Fibroblast of skin of scalp (primary cell): ENCODE measurements around the gene CDCA3.

Source experiments
- DNase-seq: peaks from one replicate; pipeline ENCODE4 v3.0.0-alpha.2; 2013

CDCA3 gene

DNA sequence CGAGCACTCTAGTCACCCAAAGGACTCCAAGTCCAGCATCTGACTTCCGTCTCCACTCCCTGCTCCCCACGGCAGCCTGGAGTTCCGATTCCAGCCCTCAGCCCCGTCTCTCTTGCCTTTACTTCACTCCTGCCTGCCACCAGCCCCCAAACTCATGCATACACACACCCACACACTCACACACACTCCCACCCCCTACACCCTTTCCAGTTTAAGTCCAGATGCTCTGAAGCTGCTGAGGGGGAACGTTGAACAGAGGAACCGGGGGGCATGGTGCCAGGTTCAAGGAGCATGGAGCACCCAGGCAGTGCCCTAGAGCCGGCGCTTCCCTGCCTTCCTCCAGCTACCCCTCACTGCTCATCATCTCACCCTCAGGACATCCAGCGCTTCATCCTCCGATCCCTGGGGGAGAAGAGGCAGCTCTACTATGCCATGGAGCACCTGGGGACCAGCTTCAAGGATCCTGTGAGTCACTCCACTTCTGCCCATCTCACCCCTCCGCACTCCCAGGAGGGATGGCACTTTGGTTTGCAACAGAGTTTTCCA is 19.6 kb downstream of the CDCA3 start:
- DNase-seq = no peak

DNA sequence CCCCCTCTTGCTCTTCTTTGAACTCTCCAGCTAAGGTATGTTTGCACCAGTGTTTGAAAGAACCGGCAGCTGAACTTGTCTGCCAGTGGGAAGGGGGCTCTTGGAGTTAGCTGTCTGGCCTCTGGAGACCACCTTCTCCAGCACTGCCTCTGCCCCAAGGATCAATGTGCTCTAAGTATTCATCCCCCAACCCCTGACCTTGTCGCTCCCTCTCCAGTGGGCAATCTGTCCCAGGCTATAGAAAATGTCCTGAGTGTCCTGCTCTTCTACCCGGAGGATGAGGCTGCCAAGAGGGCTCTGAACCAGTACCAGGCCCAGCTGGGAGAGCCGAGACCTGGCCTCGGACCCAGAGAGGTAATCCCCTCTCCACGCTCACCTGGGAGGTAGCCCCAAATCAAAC is 20.1 kb downstream of the CDCA3 start:
- no peak for DNase-seq

DNA sequence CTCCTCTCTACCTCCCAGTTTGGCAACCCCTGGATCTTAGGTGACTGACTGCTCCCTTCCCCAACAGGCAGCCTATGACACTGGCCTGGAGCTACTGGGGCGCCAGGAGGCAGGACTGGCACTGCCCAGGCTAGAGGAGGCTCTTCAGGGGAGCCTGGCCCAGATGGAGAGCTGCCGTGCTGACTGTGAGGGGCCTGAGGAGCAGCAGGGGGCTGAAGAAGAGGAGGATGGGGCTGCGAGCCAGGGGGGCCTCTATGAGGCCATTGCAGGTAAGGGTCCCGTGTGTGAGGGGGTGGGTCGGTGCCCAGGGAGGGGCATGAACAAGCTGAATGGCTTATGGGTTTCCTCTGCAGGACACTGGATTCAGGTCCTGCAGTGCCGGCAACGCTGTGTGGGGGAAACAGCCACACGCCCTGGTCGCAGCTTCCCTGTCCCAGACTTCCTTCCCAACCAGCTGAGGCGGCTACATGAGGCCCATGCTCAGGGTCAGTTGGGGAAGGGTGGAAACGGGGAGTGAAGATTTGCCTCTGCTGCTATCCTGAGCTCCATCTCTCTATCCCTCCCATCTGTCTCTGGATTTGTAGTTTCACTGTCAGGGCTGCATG is 20.7 kb downstream of the CDCA3 start:
- DNase-seq = no peak

DNA sequence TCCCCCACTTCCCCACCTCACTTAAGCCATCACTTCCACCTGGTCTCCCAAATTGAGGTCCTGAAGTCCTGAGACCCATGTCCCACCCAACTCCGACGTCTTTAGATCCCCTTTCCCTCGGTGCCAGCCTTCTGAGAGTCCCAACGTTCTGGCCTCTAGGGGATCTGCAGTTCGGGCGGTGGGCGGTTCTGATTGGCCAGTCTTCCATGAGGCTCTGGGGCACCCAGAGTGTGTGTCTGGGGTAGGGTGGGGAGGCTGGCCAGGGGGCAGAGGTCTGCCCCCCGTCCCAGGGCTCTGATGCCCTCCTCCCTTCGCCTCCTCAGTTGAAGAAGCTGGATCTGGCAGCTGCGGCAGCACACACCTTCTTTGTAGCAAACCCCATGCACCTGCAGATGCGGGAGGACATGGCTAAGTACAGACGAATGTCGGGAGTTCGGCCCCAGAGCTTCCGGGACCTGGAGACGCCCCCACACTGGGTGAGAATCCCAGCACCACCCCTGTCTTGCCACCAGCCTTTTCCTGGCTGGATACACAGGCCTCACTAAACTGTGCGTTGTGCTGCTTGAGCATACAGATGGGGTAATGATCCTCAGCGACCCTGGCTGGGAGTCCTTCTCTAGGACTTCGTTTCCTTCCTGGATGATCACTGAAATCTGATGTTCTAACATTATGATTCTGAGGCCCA is 21.4 kb downstream of the CDCA3 start:
- DNase-seq = peak; percentile 48

DNA sequence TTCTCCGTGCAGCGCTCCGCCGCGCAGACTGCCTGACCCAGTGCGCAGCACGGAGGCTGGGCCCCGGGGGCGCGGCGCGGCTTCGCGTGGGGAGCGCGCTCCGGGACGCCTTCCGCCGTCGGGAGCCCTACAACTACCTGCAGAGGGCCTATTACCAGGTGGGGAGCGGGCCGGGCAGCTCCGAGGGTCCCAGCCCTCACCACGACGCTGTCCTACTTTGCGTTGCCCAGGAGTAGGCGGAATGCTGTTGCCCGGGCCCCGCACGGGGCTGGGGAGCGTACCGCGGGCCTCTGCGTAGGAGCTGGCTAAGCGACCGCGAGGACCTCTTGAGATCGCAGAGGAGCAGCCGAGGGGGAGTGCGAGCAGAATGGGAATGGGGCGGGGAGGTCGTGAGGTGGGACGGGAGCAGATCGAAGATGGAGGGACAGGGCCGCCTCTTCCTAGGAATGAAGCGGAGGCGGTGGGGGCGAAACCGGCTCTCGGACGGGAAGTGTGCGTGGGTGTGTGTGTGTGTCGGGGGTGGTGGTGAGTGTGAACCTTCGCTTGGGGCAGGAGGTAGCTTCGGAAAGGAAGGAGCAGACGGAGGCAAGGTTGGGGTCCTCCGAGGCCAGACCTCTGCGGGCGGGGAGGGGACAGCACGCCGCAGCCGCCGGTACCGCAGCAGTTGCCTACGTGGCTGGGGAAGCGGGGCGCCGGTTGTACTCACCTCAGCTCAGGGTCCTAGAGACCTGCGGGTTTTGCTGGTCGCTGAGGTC is 22.1 kb downstream of the CDCA3 start:
- peak; percentile 61 for DNase-seq

DNA sequence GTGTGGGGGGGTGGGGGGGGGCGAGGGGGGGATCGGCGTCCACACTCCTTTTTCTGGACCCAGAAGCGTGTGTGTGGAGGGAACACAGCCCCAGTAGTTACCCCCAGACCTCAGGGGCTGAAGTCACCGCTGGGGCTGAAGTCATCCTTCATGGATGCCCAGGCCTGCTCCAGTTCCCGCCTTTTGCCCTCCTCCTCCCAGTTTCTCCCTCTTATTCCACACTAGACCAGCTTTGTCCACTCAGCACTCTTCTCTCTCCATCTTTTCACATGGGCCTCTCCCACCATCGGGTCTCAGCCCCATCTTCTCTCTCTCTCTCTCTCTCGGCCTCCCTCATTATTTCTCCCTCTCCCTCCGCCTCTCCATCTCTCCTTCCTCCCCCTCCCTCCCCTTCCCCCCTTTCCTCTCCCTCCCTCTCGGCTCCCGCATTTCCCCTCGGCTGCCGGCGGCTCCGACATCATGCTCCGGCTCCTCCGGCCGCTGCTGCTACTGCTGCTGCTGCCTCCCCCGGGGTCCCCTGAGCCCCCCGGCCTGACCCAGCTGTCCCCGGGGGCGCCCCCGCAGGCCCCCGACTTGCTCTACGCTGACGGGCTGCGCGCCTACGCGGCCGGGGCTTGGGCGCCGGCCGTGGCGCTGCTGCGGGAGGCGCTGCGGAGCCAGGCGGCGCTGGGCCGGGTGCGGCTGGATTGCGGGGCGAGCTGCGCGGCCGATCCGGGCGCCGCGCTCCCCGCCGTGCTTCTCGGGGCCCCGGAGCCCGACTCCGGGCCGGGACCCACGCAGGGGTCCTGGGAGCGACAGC is 22.9 kb downstream of the CDCA3 start, which contains the start of gene P3H3:
Gene P3H3, plus strand, starts transcription at position 426 of the 799 bp plus-strand sequence. Its CDS starts 34 bp downstream, at position 460.
- peak; percentile 63 for DNase-seq

DNA sequence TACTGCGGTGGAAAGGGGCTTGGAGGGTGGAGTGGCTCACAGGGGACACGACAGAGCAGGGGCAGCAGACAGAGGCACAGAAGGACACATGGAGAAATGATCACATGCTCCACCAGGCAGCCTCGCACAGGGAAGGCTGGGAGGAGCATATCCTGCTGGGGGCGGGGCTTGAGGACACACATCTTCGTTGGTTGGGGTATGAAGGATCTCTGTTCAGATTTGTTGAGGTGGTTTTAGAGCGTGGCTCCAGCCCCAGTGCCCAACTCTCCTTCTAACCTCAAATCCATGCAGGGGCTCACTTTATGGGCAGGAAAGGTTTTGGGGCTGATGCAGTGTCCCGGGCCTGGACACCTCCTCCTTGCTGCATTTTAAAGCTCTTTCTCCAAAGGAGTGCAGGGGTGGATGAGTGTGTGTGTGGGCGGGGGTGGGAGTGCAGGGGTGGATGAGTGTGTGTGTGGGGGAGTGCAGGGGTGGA is 23.6 kb downstream of the CDCA3 start:
- DNase-seq = peak; percentile 85

DNA sequence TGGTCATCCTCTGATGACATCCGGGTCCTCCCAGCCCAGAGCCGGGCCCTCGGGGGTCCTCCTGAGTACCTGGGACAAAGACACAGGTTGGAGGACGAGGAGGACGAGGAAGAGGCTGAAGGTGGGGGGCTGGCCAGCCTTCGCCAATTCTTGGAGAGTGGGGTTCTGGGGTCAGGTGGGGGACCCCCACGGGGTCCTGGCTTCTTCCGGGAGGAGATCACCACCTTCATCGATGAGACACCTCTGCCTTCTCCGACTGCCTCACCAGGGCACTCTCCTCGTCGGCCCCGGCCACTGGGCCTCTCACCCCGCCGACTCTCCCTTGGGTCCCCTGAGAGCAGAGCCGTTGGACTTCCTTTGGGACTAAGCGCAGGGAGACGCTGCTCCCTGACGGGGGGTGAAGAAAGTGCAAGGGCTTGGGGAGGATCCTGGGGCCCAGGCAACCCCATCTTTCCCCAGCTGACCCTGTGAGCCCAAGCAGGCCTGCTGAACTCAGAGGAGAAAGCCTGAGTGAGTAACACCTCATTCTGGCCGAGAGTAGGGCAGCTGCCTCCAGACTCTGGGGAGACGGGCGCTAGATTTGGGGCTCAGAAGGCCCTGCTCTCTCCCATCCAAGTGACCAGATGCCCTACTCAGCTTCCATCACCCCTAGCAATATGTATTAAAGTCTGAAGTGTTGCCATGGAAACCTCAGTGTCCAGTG is 24.2 kb downstream of the CDCA3 start:
- DNase-seq = no peak

DNA sequence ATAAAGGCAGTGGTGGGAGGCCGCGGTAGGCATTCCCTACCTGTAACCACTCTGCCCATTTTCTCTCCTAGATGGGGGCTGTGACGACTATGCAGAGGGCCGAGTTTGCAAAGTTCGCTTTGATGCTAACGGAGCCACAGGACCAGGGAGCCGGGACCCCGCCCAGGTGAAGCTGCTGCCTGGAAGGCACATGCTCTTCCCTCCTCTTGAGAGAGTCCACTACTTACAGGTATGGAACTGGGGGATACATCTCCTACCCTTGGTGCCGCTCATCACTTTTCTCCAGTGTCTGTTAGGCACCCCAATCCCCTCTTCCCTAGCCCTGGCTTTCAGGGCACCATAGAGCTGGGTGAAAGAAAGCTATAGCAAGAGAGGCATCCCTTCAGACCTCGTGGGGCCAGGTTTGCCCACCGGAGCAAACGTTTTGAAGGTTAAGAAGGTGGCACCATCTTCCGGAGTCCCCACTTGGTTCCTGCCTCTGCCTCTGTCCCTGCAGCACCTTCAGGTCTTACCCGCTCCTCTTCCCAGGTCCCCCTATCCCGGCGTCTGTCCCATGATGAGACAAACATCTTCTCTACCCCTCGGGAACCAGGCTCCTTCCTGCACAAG is 24.9 kb downstream of the CDCA3 start:
- no peak for DNase-seq

DNA sequence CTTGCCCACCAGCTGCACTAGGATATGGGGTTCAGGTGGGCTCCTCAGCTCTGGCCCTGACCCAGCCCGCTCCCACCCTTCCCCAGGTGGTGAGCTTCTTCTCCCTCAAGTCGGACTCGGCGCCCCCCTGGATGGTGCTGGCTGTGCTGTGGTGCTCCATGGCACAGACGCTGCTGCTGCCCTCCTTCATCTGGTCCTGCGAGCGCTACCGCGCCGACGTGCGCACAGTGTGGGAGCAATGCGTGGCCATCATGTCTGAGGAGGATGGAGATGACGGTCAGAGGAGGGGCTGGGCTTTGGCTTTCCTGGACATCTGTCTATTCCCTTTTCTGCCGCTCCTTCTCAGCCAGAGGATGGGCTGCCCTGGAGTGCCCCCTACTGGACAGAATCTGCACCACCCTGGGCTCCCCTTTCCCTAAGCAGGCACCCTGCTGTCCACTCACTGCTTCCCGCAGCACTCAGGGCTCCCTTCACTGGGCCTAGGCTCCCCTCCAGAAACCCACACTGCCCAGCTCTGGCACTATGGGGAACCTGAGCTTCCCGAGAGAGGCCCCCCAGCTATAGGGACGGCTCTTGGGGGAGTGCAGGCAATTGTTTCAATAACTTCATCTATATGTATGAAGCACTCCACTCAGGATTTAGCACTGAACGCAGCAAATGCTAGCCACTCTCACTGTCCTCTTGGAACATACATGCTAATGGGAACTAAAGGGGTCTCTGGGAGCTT is 25.5 kb downstream of the CDCA3 start:
- peak; percentile 83 for DNase-seq

DNA sequence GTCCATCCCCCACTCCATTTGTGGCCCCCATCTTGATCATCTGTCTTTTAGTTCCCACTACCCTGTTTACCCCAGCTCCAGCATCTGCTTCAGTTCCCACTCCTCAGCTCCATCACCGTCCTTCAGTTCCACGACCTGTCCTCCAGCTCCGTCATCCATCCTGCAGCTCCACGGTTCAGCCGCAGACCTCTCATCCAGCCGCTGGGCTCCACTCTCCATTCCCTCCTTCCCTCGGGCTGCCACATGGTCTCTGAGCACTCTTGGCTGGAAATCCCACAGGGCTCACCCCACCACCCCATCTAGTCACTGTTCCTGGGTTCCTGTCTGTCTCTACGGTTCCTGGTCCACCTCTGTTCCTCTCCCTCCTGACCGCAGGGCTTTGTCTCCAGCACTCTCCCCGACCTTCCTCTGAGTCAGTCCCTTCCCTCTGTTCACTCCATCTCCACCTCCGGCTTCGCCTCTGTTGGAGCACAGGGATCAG is 26.1 kb downstream of the CDCA3 start:
- no peak for DNase-seq

DNA sequence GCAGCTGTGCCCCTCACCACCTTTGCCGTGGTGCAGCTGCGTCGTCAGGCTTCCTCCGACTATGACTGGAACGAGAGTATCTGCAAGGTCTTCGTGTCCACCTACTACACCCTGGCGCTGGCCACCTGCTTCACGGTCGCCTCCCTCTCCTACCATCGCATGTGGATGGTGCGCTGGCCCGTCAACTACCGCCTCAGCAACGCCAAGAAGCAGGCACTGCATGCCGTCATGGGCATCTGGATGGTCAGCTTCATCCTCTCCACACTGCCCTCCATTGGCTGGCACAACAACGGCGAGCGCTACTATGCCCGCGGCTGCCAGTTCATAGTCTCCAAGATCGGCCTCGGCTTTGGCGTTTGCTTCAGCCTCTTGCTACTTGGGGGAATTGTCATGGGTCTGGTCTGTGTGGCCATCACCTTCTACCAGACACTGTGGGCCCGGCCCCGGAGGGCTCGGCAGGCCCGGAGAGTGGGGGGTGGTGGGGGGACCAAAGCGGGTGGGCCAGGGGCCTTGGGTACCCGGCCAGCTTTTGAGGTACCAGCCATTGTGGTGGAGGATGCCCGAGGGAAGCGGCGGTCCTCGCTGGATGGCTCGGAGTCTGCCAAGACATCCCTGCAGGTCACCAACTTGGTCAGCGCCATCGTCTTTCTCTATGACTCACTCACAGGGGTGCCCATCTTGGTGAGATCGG is 26.9 kb downstream of the CDCA3 start:
- DNase-seq = no peak

DNA sequence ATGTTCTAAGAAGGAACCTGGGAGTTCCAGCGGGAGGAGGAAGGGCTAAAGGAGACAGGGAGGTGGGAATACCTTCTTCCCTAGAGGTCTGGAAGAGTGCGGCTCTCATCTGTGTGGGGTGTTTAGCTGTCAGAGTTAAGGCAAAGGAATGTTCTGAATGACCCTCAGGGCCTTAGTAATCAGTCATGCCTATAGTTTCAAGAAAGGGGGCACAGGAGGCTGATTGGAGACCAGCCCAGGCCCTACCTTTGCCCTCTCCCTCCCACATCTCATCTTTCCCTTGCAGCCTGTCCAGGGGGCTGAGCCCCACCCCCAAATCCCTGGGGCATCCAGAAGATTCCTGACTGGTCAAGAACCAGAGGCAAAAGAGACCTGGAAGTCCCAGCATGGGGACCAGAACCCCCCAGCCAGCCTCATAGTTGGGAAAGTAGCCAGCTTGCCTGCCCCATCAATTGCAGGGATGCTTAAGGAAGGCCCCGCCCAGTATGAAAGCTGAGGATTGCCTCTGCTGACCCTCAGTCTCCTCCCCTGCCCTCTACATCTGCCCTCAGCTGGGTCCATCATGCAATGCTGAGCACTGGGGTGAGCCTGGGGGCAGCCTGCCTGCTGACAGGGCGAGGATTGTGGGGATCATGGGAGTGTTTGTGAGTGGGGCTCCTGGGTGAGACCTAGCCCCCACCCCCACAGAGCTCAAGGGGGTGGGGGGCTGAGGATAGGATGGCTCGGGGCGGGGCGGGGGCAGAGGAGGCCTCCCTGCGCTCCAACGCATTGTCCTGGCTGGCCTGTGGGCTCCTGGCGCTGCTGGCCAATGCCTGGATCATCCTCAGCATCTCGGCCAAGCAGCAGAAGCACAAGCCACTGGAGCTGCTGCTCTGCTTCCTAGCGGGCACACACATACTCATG is 27.7 kb downstream of the CDCA3 start:
- no peak for DNase-seq

DNA sequence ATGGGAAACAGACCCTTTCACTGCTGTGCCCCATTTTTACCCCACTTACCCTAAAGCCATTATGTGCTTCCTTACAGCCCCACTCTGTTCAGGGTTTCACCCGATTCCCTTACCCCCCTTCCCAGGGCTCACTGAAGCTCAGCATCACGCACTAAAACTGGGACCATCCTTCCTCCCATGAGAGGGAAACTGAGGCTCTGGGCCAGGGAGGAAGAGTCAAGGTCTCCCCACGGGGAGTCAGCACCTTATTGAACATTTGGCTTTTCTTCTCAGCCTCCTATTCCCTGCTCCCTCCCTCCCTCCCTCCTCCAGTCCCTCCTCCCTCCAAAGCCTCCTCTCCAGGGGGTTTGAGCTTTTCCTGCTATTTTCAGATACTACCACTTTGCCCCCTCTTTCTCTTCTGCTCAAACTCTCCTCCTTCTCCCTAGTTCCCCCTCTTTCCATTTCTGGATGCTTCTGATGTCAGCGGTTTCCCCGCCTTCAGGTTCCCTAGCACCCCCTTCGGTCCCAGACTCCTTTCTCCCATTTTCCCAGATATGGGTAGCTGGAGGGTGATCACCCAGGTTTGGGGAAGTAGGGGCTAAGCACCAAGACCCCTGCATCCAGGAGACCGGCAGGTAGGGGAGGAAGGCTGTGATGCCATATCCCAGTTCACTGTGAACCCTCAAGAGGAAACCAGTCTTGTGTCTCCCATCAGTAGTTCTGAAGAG is 28.5 kb downstream of the CDCA3 start:
- DNase-seq = no peak

DNA sequence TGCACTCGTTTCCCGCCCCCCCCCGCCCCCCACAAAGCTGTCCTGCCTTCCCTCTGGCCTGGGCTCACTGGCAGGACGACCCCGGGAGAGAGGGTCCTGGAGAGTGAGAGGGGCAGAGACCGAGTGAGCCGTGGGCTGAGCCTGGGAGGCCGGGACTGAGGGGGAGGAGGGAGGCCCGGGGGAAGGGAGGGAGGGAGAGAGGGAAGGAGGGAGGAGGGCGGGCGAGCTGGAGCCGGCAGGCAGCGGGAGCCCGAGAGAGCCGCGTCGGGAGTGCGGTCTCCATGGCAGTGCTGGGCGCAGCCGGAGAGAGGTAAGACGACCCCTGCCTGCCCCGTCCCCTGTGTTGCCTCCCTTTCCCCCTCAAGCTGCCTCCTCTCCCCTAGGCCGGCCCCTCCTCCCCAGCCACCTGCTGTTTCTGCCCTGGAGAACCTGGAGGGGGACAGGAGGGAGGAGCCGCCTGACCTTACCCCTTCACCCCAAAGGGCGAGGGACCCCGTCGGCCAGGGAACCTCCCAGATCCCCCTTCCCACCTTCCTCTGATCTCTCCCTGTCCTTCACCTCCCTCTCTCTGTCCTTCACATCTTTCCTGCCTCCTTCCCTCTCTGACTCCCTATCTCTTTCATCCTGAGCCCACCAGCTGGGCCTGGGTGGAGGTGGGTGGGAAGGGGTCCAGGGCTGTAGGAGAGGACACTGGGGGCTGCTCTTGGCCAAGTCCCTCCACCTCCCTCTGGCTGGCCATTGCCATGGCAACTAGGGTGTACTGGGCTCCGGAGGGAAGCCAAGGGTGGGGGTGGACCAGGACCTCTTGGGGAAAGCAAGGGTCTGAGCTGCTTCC is 29.3 kb downstream of the CDCA3 start, which contains the start of gene GPR162:
Gene GPR162, plus strand, starts transcription at position 231 of the 835 bp plus-strand sequence. CDS start 2,078 bp downstream, outside the sequence.
- peak; percentile 61 for DNase-seq

DNA sequence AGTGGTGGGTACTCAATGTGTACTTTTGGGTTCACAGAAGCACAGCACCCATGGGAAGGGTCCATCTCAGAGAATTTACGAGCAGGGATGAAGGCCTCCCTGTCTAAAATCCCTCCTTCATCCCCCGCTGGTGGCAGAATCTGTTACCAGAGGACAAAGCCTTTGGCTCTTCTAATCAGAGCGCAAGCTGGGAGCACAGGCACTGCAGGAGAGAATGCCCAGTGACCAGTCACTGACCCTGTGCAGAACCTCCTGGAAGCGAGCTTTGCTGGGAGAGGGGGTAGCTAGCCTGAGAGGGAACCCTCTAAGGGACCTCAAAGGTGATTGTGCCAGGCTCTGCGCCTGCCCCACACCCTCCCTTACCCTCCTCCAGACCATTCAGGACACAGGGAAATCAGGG is 30.9 kb downstream of the CDCA3 start:
- DNase-seq = no peak
